H1 (cell line): ENCODE data around the gene EMX1. TPM values are rescaled to one million over a fixed set of nuclear protein-coding genes. Genes with fewer than 3 reads are reported as not detected.

Source experiments
- ATF2 ChIP-seq: IDR thresholded peaks from 2 replicates; pipeline ENCODE4 v1.6.1; 2012; ENCODE audit warnings: low read length, inconsistent platforms
- BACH1 ChIP-seq: IDR thresholded peaks from 2 replicates; pipeline ENCODE4 v1.6.1; 2012; ENCODE audit warnings: low read length, improper control_type of control experiment
- BRCA1 ChIP-seq: IDR thresholded peaks from 2 replicates; pipeline ENCODE4 v1.6.1; 2012; ENCODE audit warnings: low read depth, low read length, improper control_type of control experiment
- CHD2 ChIP-seq: IDR thresholded peaks from 2 replicates; pipeline ENCODE4 v1.6.1; 2012; ENCODE audit warnings: low read length, improper control_type of control experiment
- CREB1 ChIP-seq: IDR thresholded peaks from 2 replicates; pipeline ENCODE4 v1.6.1; 2012; ENCODE audit warnings: inconsistent platforms
- E2F6 ChIP-seq: IDR thresholded peaks from 2 replicates; pipeline ENCODE4 v1.6.1; 2012; ENCODE audit warnings: inconsistent platforms
- EZH2 ChIP-seq: fragments of 200-600 bp; sonication (generic); IDR thresholded peaks from 2 replicates; pipeline ENCODE4 v1.7.1; 2012; ENCODE audit warnings: low read depth, mild to moderate bottlenecking, moderate library complexity, low read length, inconsistent platforms; ENCODE audit not compliant: severe bottlenecking
- GABPA ChIP-seq: IDR thresholded peaks from 2 replicates; pipeline ENCODE4 v1.6.1; 2011; ENCODE audit warnings: mild to moderate bottlenecking, low read length, moderate library complexity, borderline replicate concordance; ENCODE audit not compliant: insufficient read depth
- JUN ChIP-seq: IDR thresholded peaks from 2 replicates; pipeline ENCODE4 v1.6.1; 2011; ENCODE audit warnings: low read depth, mild to moderate bottlenecking, improper control_type of control experiment, low read length
- KDM5A ChIP-seq: fragments of 200-600 bp; IDR thresholded peaks from 2 replicates; pipeline ENCODE4 v1.7.1; 2012; ENCODE audit warnings: mild to moderate bottlenecking, low read length, inconsistent platforms, mixed read lengths
- MAX ChIP-seq: IDR thresholded peaks from 2 replicates; pipeline ENCODE4 v1.6.1; 2012; ENCODE audit warnings: inconsistent platforms
- POLR2A ChIP-seq, 2 experiments: IDR thresholded peaks; 1 replicate in 1 of 2; 2 replicates in 1 of 2; pipeline ENCODE4 v1.6.1; 2011; ENCODE audit warnings: low read depth in 2 of 2, low read length in 2 of 2, mild to moderate bottlenecking in 2 of 2; ENCODE audit errors: control extremely low read depth in 1 of 2
- POU5F1 ChIP-seq: IDR thresholded peaks from 2 replicates; pipeline ENCODE4 v1.6.1; 2011; ENCODE audit warnings: low read depth, mild to moderate bottlenecking, low read length, moderate library complexity
- RAD21 ChIP-seq, 2 experiments: IDR thresholded peaks in 1 of 2; conservative IDR thresholded peaks in 1 of 2; 2 replicates each; pipeline ENCODE4 v1.6.1; 2011; ENCODE audit warnings: low read depth in 2 of 2, low read length in 2 of 2, improper control_type of control experiment in 1 of 2, inconsistent platforms in 1 of 2, mild to moderate bottlenecking in 1 of 2, moderate library complexity in 1 of 2
- RNF2 ChIP-seq: fragments of 200-900, 300-1000 bp; sonication (generic); IDR thresholded peaks from 2 replicates; pipeline ENCODE4 v1.7.1; 2016; ENCODE audit warnings: borderline replicate concordance, low read depth, mild to moderate bottlenecking, antibody characterized with exemption, low read length; ENCODE audit not compliant: poor library complexity, severe bottlenecking; ENCODE audit errors: missing control alignments
- RXRA ChIP-seq: IDR thresholded peaks from 2 replicates; pipeline ENCODE4 v1.6.1; 2011; ENCODE audit warnings: low read depth, mild to moderate bottlenecking, low read length, moderate library complexity; ENCODE audit not compliant: insufficient read depth
- SIN3A ChIP-seq, 2 experiments: IDR thresholded peaks in 1 of 2; conservative IDR thresholded peaks in 1 of 2; 2 replicates each; pipeline ENCODE4 v1.6.1; 2011 to 2012; ENCODE audit warnings: low read length in 2 of 2, improper control_type of control experiment in 1 of 2, low read depth in 1 of 2, mild to moderate bottlenecking in 1 of 2
- SIRT6 ChIP-seq: IDR thresholded peaks from one replicate; pipeline ENCODE4 v1.7.1; 2012; ENCODE audit warnings: low read length, inconsistent platforms
- SP2 ChIP-seq: IDR thresholded peaks from 2 replicates; pipeline ENCODE4 v1.6.1; 2012; ENCODE audit warnings: mild to moderate bottlenecking, low read length, inconsistent platforms
- SP4 ChIP-seq: IDR thresholded peaks from 2 replicates; pipeline ENCODE4 v1.6.1; 2012; ENCODE audit warnings: low read length, inconsistent platforms
- TBP ChIP-seq: IDR thresholded peaks from 2 replicates; pipeline ENCODE4 v1.6.1; 2011; ENCODE audit warnings: low read depth, low read length, improper control_type of control experiment
- TCF12 ChIP-seq: IDR thresholded peaks from 2 replicates; pipeline ENCODE4 v1.6.1; 2011; ENCODE audit warnings: low read depth, mild to moderate bottlenecking, low read length
- polyA plus RNA-seq, 7 experiments: library from polyadenylated mRNA; depleted of rRNA in 3 of 7; stranded (reverse) in 5 of 7; unstranded in 2 of 7; fragments of >200 nt in 5 of 7; fragments of 200-250 nt in 2 of 7; gene quantifications; 1 replicate in 5 of 7; 2 replicates in 1 of 7; 4 replicates in 1 of 7; pipeline versions ENCODE4 v1.2.1 to v1.2.3, GENCODE V29; 2011 to 2013; ENCODE audit warnings: missing spikeins in 2 of 7, mixed read lengths in 2 of 7
- total RNA-seq: library from RNA; stranded (reverse); fragmentation: NEBNext Ultra II Directional; extraction: Animal tissue kit (Norgen Biotek cat#: 25700); gene quantifications from 2 replicates; pipeline ENCODE4 v1.2.1, GENCODE V29; 2021

EMX1 gene
- total and polyA plus RNA-seq, 2 of the 8 experiments (the other 6 are each of a cell fraction or from before 2014, with no cell fraction given) = 2.4 to 4.9 TPM

DNA sequence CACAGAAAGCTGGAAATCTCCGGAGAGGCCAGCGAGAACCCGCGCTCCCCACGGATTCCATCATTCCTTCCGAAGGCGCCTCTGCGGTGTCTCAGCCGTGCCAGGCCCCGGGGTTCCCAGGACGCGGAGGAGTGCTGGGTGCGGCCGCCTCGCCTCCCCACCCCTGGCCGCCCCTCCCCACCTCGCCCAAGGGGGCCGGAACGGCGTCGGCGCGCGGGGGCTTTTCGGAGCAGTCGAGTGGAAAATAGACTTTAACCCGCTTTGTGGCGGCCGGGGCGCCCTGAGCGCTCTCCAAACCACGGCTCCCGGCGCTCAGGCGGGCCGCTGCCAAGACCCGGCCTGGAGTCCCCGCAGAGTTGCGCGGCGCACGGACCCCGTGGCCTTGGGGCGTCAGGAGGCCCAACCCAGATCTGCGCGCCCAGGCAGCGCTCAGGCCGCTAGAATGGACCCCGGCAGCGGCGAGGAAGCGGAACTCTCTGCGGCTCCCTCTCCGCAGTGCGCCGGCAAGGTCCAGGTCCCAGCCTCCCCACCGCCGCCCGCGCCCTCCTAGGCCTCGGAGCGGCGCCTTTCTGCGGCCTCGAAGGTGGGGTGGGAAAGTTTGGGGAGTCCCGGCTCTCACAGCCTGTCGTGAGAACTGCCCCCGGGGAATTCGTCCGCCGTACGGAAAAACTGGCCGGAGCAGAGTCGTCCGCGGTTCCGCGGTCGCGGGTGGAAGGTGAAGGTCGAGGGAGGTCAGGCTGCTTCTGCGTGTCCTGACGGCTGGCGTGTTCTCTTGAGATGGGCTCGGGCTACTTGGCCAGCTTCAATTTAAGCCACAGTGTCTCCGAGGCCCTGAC lies 1.2 kb upstream of the EMX1 start (continued):
- TF ChIP-seq RAD21 (IDR thresholded peaks at IDR 0.05 in 1 of 2, conservative IDR thresholded peaks at IDR 0.05 in 1 of 2; ENCODE audit: low read depth in 2 of 2, low read length in 2 of 2) = no peak
- TF ChIP-seq EZH2 = peak; percentile 86
- no peak for TF ChIP-seq TCF12
- TF ChIP-seq E2F6 = peak; percentile 44
- TF ChIP-seq BACH1 = peak; percentile 28; the same call in 1 of the 2 replicates
- no peak for TF ChIP-seq ATF2
- no peak for TF ChIP-seq POLR2A (IDR thresholded peaks at IDR 0.05; ENCODE audit: control extremely low read depth in 1 of 2, low read depth in 2 of 2, low read length in 2 of 2)
- TF ChIP-seq CHD2 = no peak
- no peak for TF ChIP-seq SIRT6
- peak; percentile 58; the same call in 1 of the 2 replicates for TF ChIP-seq GABPA
- no peak for TF ChIP-seq SP4
- TF ChIP-seq SP2 = no peak
- TF ChIP-seq SIN3A (conservative IDR thresholded peaks at IDR 0.05 in 1 of 2, IDR thresholded peaks at IDR 0.05 in 1 of 2; ENCODE audit: low read depth in 1 of 2, low read length in 2 of 2) = peak; percentile 26 to 41; a peak in 1 of 4 replicates
- peak; percentile 26 for TF ChIP-seq RNF2
- TF ChIP-seq CREB1 = 0 out of 2 replicates have a peak, but pooled peaks have one; percentile 22
- TF ChIP-seq BRCA1 = no peak
- no peak for TF ChIP-seq KDM5A
- TF ChIP-seq MAX = peak; percentile 76; the same call in 1 of the 2 replicates
- TF ChIP-seq JUN = no peak
- TF ChIP-seq RXRA = no peak
- TF ChIP-seq TBP = no peak
- TF ChIP-seq POU5F1 = no peak
